GM19025 (cell line): ENCODE measurements around the gene C16orf95.

ENCODE experiments used
- ATAC-seq: cut with Tn5 transposase; IDR thresholded peaks from one replicate; pipeline ENCODE4 v1.9.1; 2021; ENCODE audit warnings: mild to moderate bottlenecking, low read depth, moderate library complexity; ENCODE audit not compliant: unreplicated experiment

The C16orf95 gene

DNA sequence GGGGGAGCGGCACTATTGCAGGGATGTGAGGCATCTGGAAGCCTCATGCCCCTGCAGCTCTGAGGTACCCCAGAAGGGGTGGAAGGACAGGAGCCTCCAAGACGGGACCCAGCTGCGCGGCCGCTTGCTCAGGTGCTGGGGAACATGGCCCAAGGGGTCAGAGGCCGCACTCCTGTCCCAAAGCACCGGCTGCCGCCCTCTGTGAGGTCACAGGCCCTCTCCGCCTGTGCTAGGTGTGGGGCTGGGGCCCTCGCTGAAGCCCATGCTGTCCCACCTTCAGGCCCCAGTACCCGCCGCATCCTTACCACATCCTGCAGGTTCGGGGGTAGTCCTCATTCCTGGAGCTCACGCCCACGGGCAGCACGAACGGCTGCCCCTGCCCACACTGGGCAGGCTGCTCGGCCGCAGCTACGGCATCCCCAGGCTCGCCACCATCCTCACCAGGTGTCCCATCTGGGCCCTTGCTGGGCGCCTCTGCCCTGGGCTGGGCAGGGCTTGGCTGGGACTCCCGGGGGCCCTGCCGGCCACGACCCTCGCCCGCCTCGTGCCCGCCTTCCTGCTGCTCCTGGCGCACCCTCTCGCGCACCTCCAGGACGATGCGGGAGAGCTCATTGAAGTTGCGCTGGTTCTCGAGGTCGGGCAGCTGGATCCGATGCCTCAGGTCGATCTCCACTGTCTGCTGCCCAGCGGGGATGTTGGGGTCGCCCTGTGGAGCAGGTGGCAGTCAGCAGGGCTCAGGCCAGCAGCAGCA is 16.6 kb upstream of the C16orf95 start:
- ATAC-seq: no peak

DNA sequence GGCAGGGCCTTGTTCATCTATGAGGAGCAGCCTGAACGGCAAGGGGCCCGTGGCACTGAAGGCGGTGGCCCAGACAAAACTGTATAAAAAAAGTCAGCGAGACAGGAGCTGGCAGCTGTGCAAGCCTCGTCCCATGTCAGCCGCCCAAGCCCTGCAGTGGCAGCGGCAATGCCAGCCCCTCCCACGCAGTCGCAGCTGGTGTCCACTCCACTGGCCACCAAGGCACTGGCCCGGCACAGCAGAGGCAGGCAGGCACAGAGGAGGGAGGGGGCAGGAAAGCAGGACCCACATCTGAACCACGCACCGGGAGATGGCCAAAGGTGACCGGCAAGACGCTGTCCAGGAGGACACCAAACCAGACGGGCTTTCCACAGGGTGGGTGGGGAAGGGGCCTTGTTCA is 15.9 kb upstream of the C16orf95 start:
- no peak for ATAC-seq

DNA sequence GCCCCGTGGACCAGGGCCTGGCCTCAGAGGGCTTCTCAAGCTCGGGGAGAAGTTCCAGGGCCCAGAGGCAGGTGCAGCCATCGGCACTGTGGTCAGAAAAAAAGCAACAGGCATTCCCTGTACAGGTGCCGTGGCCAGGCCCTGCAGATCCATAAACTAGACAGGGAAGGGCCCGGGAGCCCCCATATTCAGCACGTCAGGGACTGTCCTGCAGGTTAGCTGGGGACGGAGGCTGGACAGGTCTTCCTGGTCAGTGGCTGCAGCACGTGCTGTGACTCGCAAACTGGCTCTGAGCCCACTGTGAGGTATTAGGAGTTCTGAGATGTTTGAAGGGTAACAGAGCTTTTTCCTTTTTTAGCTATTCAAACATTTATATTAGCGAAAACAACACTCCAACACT is 15.0 kb upstream of the C16orf95 start:
- no peak for ATAC-seq

DNA sequence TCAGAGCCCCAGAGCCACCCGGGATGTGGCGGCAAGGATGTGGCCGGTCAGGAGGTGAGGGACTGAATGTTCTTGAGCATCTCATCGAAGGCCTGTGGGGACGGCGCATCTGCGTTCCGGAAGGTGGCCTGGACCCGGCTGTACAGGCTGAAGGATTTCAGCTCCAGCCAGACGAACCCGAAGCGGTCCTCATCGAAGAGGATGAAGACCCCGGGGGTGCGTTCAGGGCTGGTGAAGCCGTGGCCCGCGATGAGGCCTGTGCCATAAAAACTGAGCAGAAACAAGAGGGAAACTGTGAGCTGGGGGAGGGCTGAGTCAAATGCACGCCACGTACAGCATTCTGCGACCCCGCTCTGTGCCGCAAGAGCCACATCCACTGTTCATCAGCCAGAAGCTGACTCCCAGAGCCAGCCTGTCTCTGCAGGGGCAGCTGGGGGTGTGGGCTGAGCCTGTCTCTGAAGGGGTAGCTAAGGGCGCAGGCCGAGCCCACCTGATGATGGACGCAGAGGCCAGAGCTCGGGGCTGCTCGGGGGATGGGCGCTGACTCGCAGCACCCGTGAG is 14.1 kb upstream of the C16orf95 start:
- ATAC-seq: no peak

DNA sequence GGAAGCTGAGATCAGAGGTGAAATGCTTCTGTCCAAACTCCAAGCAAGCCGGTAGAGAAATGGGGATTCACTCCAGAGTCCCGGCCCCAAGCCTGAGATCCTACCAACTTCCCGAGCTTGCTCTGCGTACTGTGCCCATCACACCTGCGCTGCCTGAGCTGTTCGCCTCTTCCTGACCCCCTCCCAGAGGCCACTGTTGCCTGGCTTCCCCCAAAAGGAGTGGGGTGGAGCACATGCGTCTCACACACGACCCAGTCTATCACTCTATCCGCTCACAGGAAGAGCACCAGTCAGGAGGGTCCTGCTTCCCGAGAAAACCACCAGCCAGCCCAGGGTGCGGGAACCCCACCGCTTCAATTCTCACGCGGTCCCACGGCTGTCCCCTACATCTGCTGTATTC is 13.5 kb upstream of the C16orf95 start:
- no peak for ATAC-seq

DNA sequence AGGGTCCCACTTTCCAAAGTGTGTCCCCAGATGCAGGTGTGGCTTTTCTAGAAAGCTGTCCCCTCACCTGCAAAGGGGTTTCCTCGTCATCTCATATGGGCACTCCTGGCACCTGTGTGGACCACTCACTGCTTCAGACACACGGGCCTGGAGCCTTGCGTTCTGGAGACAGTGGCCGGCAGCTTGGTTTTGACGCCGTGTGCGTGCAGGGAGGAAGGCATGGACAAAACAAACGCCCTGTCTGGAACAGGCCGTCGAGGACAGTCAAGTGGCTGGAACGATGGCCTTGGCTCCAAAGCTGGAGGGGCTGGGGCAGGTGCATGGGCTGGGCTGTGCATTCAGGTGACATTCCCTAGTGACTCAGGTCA is 13.0 kb upstream of the C16orf95 start:
- no peak for ATAC-seq

DNA sequence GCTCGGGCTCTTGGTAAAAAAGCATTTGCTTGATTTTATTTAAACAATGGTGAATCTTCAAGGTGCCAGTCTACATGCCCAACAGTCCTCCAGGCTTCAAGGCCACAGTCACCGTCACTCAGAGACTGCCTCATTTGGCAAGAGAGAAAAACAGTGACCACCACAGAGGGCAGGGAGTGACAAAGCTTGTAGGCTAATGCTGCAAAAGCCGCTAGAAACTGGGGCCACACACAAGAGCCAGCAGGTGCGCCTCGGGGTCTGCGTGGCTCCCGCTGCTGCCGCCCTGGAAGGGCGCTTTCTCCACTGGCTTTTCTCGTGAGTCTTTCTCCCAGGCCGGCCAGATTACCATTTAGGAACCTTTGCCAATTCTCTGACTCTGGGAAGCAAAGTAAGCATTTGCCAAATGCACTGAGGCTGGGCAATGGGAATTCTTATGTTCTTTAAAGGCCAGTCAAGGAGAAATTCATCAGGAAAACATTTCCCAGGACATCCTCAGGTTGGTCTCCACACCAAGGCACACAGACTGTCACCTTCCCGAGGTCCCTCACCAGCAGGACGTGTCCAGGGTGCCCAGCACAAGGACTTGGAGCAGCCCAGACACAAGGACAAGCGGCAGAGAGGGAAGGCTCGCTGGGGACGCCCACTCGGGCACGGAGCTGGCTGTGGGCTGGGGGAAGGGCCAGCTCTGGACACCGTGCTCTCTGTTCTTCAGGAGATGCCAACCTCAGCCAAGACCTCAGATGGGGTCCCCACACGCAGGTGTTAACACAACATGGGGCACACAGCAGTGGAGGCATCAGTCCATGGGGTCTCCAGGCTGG is 12.5 kb upstream of the C16orf95 start:
- no peak for ATAC-seq

DNA sequence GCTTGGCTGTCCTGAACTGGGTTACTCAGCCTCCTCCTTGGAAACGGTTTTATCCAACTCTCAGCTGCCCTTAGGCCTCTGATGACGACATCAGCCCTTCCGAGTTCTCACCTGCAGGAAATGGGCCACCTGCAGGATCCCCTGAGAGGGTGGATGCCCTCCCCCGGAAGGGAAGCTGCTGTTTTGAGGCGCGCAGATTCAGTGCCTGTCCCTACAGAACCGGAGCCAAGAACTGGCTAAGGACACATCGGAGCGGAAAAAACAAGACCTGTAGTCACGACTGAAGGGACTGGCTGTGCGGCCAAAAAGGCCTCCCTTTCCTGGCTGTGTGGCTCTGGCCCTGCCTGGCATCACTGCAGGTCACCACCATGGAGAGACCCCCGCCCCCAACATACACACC is 11.7 kb upstream of the C16orf95 start:
- no peak for ATAC-seq

DNA sequence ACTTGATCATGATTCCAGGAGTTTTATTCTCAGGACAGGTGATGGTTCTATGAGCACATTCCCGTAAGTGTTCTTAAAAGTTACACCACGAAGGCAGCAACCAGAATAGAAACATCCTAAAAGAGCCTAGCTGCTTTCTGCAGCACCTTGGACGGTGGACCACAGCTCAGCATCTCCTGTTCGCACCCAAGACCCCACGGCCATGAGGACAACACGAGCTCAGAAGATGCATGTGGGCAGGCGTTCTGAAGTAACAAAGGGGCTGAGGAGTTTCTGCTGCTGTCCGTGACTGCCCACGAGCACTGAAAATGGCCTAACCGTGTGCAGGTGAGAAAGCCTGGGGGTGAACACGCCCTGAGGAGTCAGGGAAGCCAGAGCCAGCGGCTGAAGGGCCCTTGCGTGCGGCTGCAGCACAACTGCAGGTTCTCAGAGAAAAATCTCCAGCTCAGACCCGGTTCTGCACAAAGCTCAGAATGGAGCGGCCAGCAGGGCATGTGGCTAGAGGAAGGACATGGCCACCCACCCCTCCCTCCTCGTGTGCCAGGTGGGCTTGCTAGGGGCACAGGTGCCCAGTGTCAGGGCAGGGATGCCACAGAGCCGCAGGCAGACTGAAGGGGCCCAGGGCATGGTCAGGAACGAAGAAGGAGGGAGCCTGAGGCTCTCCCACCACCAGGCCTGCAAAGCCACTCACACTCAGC is 10.8 kb upstream of the C16orf95 start:
- ATAC-seq: no peak

DNA sequence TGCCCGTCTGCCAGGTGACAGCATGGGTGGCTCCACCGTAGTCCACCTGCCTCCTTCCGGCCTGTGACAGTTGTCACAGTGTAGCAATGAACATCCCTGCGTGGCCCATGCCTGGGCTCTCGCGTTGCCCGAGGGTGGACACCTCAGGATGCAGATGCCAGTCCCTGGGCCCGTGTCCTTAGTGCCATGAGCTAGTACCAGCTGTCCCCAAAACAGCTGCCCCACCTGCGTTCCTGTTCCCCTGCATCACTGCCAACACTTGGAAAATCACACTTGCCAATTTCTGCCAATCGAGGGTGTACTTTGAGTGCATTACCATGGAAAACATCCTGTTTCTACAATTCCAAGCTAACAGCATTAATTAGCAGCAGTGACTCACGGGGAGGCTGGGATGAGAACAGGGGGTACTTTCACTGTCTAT is 9.0 kb upstream of the C16orf95 start:
- ATAC-seq: no peak

DNA sequence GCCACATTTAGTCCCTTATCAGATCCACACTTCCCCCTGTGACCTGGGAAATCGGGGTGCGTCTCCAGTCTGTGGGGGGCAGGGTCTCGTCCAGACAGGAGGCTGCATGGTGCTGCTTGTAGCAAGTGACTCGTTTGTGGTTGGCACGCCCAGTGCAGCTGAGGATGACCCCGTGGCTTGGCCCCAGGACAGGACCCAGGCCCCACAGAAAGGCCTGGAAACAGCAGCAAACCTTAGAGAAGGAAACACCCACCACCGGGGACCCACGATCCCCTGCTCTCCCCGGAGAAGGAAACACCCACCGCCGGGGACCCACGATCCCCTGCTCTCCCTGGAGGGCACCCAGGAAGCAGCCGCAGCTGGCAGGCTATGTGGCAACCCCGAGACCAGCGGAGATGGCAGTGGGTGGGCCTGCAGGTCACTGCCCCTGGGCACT is 8.2 kb upstream of the C16orf95 start:
- no peak for ATAC-seq

DNA sequence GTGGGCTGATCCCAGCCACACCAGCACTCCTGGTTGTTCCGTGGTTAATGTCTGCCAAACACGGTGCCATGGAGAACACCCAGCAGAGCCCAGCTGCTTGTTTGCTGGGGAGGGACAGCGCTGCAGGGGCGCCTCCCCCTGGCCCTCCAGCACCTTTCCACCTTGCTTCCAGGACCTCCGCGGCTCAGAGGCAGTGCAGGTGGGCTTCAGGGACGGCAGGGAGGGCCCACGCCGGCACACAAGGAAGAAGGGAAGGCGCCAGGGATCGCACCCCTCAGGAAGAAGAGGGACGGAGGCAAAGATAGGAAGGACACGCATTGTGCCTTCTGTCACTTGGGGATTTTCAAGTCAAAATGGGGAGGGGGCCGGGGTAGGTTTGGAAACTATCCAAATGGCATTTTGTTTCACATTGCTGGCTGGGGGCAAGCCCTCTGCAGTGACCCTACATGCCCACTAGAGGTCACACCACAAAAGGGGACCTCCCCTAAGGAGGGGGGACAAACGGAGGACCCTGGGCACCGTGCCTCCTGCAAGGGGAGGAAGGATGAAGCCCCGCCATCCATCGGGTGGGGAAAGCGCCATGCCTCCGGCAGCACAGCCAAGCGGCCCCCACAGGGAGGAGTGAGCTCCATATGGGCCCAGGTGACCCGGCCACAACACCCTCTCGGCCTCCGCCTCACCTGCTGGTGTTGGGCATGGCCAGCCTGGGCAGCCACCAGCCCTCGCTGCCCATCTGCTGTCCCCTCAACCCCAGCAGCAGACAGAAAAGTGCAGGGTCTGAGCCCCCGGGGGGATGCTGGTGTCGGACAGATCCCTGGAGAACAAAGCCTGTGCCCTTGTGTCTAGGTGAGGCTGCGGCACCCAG is 7.5 kb upstream of the C16orf95 start:
- no peak for ATAC-seq

DNA sequence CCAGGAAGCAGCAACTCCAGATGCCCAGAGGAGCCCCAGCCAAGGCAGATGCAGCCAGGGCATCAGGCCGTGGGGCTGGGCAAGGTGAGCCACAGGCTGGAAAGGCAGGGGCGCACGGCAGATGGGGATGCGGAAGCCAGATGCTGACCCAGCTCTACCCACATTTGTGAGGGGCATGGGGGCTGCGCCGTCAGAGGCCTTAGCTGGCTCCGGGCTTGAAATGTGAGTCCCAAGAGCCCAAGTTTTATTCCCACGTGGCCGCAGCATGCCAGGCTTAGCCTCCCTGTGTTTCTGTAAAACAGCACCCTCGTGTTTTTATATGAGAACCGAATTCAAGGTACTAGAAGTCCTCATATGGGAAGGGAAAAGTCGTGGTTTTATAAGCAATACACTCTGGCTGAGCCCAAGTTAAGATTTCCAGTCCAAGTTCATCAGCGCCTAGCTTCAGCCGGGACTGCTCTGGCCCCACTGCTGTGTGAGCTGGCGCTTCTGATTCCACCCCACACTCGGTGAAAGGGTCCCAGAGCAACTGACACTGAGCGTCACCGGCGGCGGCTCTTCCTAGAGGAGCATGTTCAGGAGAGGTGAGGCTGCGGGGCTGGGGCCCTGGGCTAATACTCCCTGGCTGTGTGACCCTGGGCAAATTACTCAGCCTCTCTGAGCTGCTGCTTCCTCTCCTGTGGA is 6.7 kb upstream of the C16orf95 start:
- no peak for ATAC-seq

DNA sequence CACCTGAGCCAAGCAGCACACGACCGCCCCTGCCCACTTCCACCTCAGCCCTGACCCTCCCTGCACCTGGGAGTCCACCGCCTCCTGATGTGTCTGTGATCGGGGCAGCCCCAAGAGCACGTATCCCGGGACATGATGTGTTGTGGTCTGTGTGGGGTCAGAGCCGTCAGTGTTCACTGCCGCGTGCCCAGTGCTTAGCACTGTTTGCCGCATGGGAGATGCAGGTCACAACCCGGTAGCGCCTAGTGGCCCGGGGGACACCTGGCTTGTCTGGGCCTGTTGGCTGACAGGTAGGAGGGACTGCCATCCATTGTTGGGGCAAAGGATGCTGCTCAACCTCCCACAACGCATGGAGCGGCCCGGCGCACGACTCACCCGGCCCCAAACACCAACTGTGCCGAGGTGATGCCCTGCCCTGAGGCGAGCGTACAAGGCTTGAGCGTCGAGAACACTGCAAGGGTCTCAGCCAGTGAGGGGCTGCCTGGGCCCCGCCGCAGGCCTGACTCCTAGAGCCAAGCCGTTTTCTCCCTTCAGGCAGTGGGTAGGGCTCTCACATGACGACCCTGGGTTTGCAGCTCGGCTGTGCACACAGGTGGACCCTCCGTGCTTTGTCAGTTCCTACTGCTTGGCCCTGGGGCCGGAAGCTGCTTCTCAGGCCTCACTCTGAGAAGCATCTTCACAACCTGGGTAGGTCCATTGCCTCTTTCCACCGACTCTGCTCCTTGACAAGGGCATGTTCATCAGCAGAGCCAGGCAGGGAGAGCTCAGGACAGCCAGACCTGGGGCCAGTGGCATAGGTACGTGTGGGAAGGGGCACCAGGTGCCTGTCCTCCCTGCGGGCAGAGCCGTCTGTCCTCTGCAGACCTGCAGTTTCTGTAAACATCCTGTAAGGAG is 5.9 kb upstream of the C16orf95 start:
- no peak for ATAC-seq

DNA sequence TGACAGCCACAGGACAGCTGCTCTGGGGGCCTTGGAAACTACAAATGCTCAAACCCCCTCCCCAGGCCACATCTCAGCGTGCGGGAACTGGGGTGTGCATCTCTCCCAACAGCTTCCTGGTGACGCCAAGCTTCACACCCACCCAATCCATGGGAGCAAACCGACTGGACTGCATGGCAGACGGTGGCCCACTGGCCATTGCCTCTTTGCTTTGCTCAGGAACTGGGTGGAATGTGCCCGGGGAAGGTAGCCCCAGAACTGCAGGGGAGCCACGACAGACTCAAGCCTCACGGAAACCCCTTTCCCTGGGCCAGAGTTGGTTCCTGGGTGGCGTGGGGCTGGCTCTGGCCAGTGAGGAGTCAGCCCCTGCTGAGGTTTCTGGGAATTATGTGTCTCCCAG is 5.2 kb upstream of the C16orf95 start:
- ATAC-seq: no peak

DNA sequence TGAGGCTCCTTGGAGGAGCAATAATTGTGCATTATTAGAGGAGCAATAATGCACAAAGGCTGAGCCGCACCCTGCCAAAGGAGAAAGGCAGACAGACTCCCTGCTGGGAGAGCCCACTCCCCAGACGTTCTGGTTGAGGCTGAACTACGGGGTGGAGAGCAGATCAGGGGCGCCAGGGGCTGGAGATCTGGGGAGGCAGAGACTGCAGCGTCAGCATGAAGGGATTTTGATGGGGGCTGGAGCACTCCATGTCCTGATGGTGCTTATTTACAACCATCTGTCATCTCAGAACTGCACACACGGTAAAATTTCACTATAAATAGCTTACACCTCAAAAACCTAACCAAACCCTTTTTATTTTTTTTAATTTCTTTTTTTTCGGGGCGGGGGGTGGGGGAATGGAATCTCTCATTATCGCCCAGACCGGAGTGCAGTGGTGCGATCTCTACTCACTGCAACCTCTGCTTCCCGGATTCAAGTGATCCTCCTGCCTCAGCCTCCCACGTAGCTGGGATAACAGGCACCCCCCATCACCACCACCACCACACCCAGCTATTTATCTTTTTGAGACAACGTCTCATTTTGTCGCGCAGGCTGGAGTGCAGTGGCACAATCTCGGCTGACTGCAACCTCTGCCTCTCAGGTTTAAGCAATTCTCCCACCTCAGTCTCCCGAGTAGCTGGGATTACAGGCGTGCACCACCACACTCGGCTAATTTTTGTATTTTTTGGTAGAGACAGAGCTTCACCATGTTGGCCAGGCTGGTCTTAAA is 4.3 kb upstream of the C16orf95 start:
- no peak for ATAC-seq

DNA sequence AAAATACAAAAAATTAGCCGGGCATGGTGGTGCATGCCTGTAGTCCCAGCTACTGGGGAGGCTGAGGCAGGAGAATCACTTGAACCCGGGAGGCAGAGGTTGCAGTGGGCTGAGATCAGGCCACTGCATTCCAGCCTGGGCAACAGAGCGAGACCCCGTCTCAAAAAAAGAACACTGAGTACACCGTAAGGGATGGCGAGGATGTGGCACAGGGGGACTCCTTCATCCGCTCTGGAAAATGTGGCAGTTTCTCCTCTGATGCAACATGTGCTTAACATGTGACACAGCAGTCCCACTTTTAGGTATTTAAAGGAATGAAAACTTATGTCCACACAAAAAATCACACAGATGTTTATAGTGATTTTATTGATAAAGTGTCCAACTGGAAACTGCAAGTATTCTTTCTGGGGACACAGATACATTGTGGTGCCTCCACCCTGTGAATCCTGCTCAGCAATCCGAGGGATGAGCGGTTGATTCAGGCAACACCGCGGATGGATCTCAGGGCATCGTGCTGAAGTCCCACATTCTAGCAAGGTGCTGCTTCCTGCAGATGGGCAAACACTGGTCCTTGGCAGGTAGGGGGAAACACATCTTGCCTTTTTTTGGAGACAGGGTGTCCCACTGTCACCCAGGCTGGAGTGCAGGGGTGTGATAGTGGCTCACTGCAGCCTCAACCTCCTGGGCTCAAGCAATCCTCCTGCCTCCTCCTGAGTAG is 3.5 kb upstream of the C16orf95 start:
- no peak for ATAC-seq
